Measurements from ENCODE around the gene TSSC4.

The TSSC4 gene

GRCh38 chr11:2432628-2433071 is 32.1 kb downstream of the TSSC4 start:
- no peak overlapping the region for H3K4me3 ChIP-seq (ENCODE audit: low read length)
- H4K20me1 ChIP-seq (ENCODE audit: control insufficient read depth, insufficient read depth, low read depth, low read length) = no peaks in the 10 kb centered on the region
- H3K27me3 ChIP-seq (ENCODE audit: control insufficient read depth, low read length) = no peaks in the 10 kb centered on the region
- no peaks in the 10 kb centered on the region for H3K9me2 ChIP-seq (replicated peaks; ENCODE audit: control insufficient read depth, low read length)
- TF ChIP-seq EZH2phosphoT487 (IDR thresholded peaks at IDR 0.05; ENCODE audit: borderline replicate concordance, low read length) (no peak), CTCF (IDR thresholded peaks at IDR 0.05; ENCODE audit: low read depth, low read length, poor library complexity, severe bottlenecking) (no peak)
- no peaks in the 10 kb centered on the region for H3F3A ChIP-seq (ENCODE audit: control insufficient read depth, insufficient read depth)
- H3K9me3 ChIP-seq (ENCODE audit: control insufficient read depth, insufficient read depth, low read length) = no peaks in the 10 kb centered on the region
- no peak overlapping the region for H3K27ac ChIP-seq (ENCODE audit: low read depth, low read length)
- H3K36me3 ChIP-seq (ENCODE audit: control insufficient read depth, low read length) = no peaks in the 10 kb centered on the region
- H3K79me2 ChIP-seq (ENCODE audit: control insufficient read depth, low read length) = no peaks in the 10 kb centered on the region
- H3K4me2 ChIP-seq (ENCODE audit: low read length) = no peak overlapping the region
- no peaks in the 10 kb centered on the region for H3K4me1 ChIP-seq (ENCODE audit: control insufficient read depth, low read length)

GRCh38 chr11:2433106-2433925 is 32.8 kb downstream of the TSSC4 start:
- Histone ChIP-seq H4K20me1 (ENCODE audit: control insufficient read depth, insufficient read depth, low read depth, low read length) (no peaks in the 10 kb centered on the region), H3K4me1 (ENCODE audit: control insufficient read depth, low read length) (no peaks in the 10 kb centered on the region), H3K36me3 (ENCODE audit: control insufficient read depth, low read length) (no peaks in the 10 kb centered on the region), H3K27ac (ENCODE audit: low read depth, low read length) (no peak overlapping the region), H3F3A (ENCODE audit: control insufficient read depth, insufficient read depth) (no peaks in the 10 kb centered on the region), H3K4me3 (ENCODE audit: low read length) (no peak overlapping the region), H3K9me3 (ENCODE audit: control insufficient read depth, insufficient read depth, low read length) (no peaks in the 10 kb centered on the region), H3K27me3 (ENCODE audit: control insufficient read depth, low read length) (no peaks in the 10 kb centered on the region), H3K79me2 (ENCODE audit: control insufficient read depth, low read length) (no peaks in the 10 kb centered on the region), H3K4me2 (ENCODE audit: low read length) (no peak overlapping the region), H3K9me2 (replicated peaks; ENCODE audit: control insufficient read depth, low read length) (no peaks in the 10 kb centered on the region)
- TF ChIP-seq EZH2phosphoT487 (IDR thresholded peaks at IDR 0.05; ENCODE audit: borderline replicate concordance, low read length) (no peak), CTCF (IDR thresholded peaks at IDR 0.05; ENCODE audit: low read depth, low read length, poor library complexity, severe bottlenecking) (no peak)

- no peaks in the 10 kb centered on the region for H3F3A ChIP-seq (ENCODE audit: control insufficient read depth, insufficient read depth)
- no peaks in the 10 kb centered on the region for H3K27me3 ChIP-seq (ENCODE audit: control insufficient read depth, low read length)
- H4K20me1 ChIP-seq (ENCODE audit: control insufficient read depth, insufficient read depth, low read depth, low read length) = no peaks in the 10 kb centered on the region
- H3K4me3 ChIP-seq (ENCODE audit: low read length) = no peak overlapping the region
- no peak overlapping the region for H3K27ac ChIP-seq (ENCODE audit: low read depth, low read length)
- no peaks in the 10 kb centered on the region for H3K36me3 ChIP-seq (ENCODE audit: control insufficient read depth, low read length)
- H3K9me3 ChIP-seq (ENCODE audit: control insufficient read depth, insufficient read depth, low read length) = no peaks in the 10 kb centered on the region
- H3K4me2 ChIP-seq (ENCODE audit: low read length) = no peak overlapping the region
- no peaks in the 10 kb centered on the region for H3K4me1 ChIP-seq (ENCODE audit: control insufficient read depth, low read length)
- TF ChIP-seq CTCF (IDR thresholded peaks at IDR 0.05; ENCODE audit: low read depth, low read length, poor library complexity, severe bottlenecking) (no peak), EZH2phosphoT487 (IDR thresholded peaks at IDR 0.05; ENCODE audit: borderline replicate concordance, low read length) (no peak)
- H3K9me2 ChIP-seq (replicated peaks; ENCODE audit: control insufficient read depth, low read length) = no peaks in the 10 kb centered on the region
- H3K79me2 ChIP-seq (ENCODE audit: control insufficient read depth, low read length) = no peaks in the 10 kb centered on the region
These were observed 33.5 kb downstream of the TSSC4 start for GRCh38 chr11:2434008-2434407.

All from DOHH2 (cell line).